Measurements from ENCODE around the gene COQ8A. TPM values are rescaled to one million over a fixed set of nuclear protein-coding genes. Genes with fewer than 3 reads are reported as not detected.
A peak's percentile ranks its signal among the peaks of the same experiment; 100 is the strongest.

COQ8A gene
- 100 to 1,000 TPM in 1 of 6 donors, 10 to 100 TPM in 5; 27.1 to 105 (median 44.6) TPM for total RNA-seq

DNA sequence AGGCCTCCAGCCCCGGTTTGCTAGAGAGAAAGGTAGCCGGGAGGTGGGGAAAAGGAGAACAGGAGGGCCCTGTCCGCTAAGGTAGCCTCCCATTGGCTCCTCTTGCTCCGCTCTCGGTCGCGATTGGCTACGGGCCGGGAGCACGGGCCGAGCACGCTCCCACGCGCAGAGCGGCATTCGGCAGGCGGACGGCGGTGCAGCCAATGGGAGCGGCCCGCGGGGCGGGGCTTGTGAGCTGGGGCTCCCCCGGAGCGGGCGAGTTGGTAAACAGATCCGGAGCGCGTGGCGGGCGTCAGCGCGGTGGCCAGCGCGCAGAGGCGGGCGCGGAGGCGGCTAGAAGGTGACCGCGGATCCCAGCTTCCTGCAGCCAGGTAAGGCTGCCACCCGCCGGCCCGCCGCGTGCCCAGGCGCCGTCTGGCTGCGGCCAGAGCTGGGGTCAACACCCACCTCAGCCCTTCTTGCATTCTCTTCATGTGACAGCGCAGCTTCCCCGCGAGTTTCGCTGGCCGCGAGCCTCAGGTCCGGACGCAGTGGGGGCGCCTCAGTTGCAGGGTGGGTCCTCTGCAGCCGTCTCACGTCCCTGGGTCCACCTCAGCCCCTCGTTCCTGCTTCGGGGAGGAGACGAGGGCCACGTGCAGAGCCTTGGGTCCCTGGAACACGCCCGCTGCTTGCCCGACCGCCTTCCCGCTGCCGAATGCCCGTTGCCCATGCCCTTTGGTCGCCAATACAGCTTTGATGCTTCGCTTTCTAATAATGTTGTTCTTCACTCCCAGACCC is at the start of gene COQ8A:
Gene COQ8A, plus strand, starts transcription at position 266 of the 777 bp plus-strand sequence. CDS start 21,092 bp downstream, outside the sequence.
- Histone ChIP-seq H3K4me3 (peak within 1 kb of the TSS; percentile 53 to 89 (median 81)), H3K27ac (peak within 1 kb of the TSS; percentile 95 to 99 (median 97)), H3K9me3 (peaks cover 0 to 2% (median 0%) of the 10 kb centered on the region in 4 donors), H3K4me1 (peaks cover 13 to 52% (median 34%) of the 10 kb centered on the region in 4 donors), H3K27me3 (no peaks in the 10 kb centered on the region), H3K36me3 (no peaks in the 10 kb centered on the region)
- ATAC-seq (ENCODE audit: low FRiP score in 2 of 2) (peak; percentile 98 to 99), DNase-seq (peak; percentile 100)
- 0% methylated on average over 9 to 14 of the region's 73 CpGs for WGBS, 2 donors
- TF ChIP-seq EP300 (IDR thresholded peaks at IDR 0.05), result no peak
- TF ChIP-seq POLR2AphosphoS5 (IDR thresholded peaks at IDR 0.05), result peak; percentile 35 to 75
- peak in 1 of 4 donors; percentile 50 for TF ChIP-seq POLR2A (IDR thresholded peaks at IDR 0.05)
- TF ChIP-seq, protein P1, sequence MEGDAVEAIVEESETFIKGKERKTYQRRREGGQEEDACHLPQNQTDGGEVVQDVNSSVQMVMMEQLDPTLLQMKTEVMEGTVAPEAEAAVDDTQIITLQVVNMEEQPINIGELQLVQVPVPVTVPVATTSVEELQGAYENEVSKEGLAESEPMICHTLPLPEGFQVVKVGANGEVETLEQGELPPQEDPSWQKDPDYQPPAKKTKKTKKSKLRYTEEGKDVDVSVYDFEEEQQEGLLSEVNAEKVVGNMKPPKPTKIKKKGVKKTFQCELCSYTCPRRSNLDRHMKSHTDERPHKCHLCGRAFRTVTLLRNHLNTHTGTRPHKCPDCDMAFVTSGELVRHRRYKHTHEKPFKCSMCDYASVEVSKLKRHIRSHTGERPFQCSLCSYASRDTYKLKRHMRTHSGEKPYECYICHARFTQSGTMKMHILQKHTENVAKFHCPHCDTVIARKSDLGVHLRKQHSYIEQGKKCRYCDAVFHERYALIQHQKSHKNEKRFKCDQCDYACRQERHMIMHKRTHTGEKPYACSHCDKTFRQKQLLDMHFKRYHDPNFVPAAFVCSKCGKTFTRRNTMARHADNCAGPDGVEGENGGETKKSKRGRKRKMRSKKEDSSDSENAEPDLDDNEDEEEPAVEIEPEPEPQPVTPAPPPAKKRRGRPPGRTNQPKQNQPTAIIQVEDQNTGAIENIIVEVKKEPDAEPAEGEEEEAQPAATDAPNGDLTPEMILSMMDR (IDR thresholded peaks at IDR 0.05), result peak in 1 of 6 experiments; percentile 8

DNA sequence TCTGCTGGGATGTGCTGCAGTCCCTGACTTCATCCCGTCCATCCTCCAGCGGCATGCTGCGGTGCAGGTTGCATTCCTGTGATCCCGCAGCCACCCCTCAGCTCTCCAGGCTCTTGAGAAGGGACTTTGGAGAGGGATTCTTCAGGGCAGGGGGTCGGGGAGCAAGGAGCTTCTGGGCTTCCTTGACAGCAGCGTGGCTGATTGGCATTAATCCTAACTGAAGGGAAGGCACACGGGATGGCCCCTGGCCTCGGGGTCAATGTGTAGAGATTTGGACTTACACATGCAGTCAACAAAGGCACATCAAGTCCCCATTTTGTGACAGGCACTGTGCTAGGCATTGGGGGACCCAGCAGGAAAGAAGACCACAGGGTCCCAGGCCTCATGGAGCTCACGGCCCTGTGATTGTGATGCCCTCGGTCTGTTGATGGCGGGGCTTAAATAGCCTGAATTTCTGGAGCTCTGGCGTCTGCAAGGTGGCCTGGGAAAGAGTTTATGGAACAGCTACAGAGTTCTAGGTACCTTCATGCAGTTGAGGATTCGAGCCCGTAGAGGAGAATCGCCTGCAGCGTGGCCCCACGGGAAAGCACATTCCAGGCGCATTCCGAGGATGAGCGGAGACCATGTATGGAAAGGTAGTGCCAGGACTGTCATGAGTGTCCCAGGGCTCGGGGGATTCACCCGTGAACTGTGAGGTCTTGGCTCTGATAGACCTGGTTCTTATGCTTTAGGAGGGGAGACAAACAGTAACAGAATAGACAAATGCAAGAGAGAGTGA is 49.6 kb upstream of the COQ8A start:
- Histone ChIP-seq H3K36me3 (peaks cover 4 to 80% (median 38%) of the 10 kb centered on the region in 4 donors), H3K27me3 (no peaks in the 10 kb centered on the region), H3K4me3 (no peak overlapping the region), H3K9me3 (no peaks in the 10 kb centered on the region), H3K4me1 (peaks cover 6 to 22% (median 16%) of the 10 kb centered on the region in 4 donors), H3K27ac (no peak overlapping the region)
- WGBS, 2 donors, result 89 to 90% methylated on average over 16 to 22 of the region's 22 CpGs
- TF ChIP-seq POLR2AphosphoS5 (IDR thresholded peaks at IDR 0.05) (no peak), EP300 (IDR thresholded peaks at IDR 0.05) (no peak)
- TF ChIP-seq, protein P1 (IDR thresholded peaks at IDR 0.05), result no peak
- no peak for DNase-seq
- ATAC-seq (ENCODE audit: low FRiP score in 2 of 2), result no peak

DNA sequence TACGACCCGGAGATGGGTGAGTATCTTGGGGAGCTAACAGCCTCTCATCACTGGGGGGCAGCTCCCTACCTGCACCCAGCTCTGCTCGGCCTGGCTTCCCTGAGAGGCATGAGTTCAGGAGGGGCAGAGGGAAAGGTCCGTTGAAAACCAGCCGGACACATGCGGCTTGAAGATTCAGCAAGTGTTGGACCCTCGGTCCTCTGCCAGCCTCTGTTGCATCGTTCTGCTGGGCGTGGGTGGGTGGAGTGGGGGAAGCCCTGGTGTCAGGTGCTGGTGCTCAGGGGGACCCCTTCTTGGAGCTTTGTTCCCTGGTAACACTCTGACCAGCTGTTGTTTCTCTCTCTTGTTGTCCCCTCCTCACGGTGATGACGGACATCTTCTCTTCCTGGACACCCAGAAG is 48.7 kb upstream of the COQ8A start:
- H3K9me3 ChIP-seq, result no peaks in the 10 kb centered on the region
- DNase-seq (no peak), ATAC-seq (ENCODE audit: low FRiP score in 2 of 2) (no peak)
- no peak overlapping the region for H3K4me3 ChIP-seq
- H3K27me3 ChIP-seq, result no peaks in the 10 kb centered on the region
- 96 to 100% methylated on average over 4 to 11 of the region's 11 CpGs for WGBS, 2 donors
- TF ChIP-seq EP300 (IDR thresholded peaks at IDR 0.05) (no peak), POLR2A (IDR thresholded peaks at IDR 0.05) (no peak)
- peaks cover 6 to 16% (median 12%) of the 10 kb centered on the region in 4 donors for H3K4me1 ChIP-seq
- peak overlapping the region in 3 of 4 donors; percentile 42 to 74 (median 70) for H3K27ac ChIP-seq
- peaks cover 7 to 86% (median 45%) of the 10 kb centered on the region in 4 donors for H3K36me3 ChIP-seq

DNA sequence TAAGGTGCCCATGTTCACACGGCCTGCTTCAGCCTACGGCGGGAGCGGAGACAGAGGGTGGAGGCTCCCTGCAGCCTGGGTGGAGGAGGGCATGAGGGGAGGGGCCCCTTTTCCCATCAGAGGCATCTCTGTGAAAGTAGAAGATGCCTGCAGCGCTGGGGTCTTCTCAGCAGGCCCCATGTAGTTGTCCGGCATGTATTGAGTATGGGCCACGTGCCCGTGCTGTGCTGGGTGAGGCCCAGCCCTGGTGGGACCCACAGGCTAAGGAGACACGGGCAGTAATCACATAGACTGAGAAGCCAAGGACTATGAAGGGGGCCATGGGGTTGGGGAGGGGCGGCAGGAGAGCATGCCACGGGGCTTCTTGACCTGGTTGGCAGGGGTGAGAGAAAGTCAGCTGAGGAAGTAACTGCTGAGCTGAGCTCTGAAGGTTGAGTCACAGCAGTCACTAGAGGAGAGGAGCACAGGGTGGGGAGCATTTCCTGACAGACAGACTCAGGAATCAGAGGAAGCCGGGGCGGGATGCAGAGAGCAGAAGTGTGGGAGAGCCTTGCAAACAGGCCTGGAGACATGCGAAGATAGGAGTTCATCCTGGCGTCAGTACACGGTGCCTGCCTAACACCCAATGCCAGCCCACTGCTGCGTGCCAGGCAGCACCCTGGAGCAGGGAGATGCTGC is 48.1 kb upstream of the COQ8A start:
- H3K36me3 ChIP-seq, result peaks cover 7 to 89% (median 48%) of the 10 kb centered on the region in 4 donors
- TF ChIP-seq POLR2AphosphoS5 (IDR thresholded peaks at IDR 0.05) (no peak), POLR2A (IDR thresholded peaks at IDR 0.05) (no peak), EP300 (IDR thresholded peaks at IDR 0.05) (no peak)
- TF ChIP-seq, protein P1 (IDR thresholded peaks at IDR 0.05), result no peak

More for the DNA sequence above, 48.1 kb upstream of the COQ8A start:
- Histone ChIP-seq H3K27me3 (no peaks in the 10 kb centered on the region), H3K4me1 (peaks cover 6 to 14% (median 9%) of the 10 kb centered on the region in 4 donors), H3K9me3 (no peaks in the 10 kb centered on the region), H3K27ac (peak overlapping the region; percentile 42 to 74 (median 66)), H3K4me3 (no peak overlapping the region)
- 71 to 77% methylated on average over 15 to 17 of the region's 17 CpGs for WGBS, 2 donors
- peak in 1 of 2 donors; percentile 51 for DNase-seq
- peak in 1 of 2 donors; percentile 20 for ATAC-seq (ENCODE audit: low FRiP score in 2 of 2)
